ENCODE measurements around the gene PUM2.

Gene PUM2

GRCh38 chr2:20212871-20213503 is 137.7 kb downstream of the PUM2 start:
- TF ChIP-seq CTCF (IDR thresholded peaks at IDR 0.05; ENCODE audit: extremely low read depth, missing control alignments) = no peak
- DNase-seq (ENCODE audit: low spot score) = no peak

GRCh38 chr2:20212459-20212870 is 138.2 kb downstream of the PUM2 start:
- no peak for TF ChIP-seq CTCF (IDR thresholded peaks at IDR 0.05; ENCODE audit: extremely low read depth, missing control alignments)
- DNase-seq (ENCODE audit: low spot score) = peak; percentile 70

GRCh38 chr2:20211860-20212458 is 138.7 kb downstream of the PUM2 start:
- no peak for DNase-seq (ENCODE audit: low spot score)
- TF ChIP-seq CTCF (IDR thresholded peaks at IDR 0.05; ENCODE audit: extremely low read depth, missing control alignments) = no peak

- TF ChIP-seq CTCF (IDR thresholded peaks at IDR 0.05; ENCODE audit: extremely low read depth, missing control alignments) = no peak
- DNase-seq (ENCODE audit: low spot score) = no peak
Measured at GRCh38 chr2:20211420-20211819, 139.2 kb downstream of the PUM2 start.

GRCh38 chr2:20210462-20210861 is 140.2 kb downstream of the PUM2 start:
- TF ChIP-seq CTCF (IDR thresholded peaks at IDR 0.05; ENCODE audit: extremely low read depth, missing control alignments) = no peak
- DNase-seq (ENCODE audit: low spot score) = no peak

- no peak for DNase-seq (ENCODE audit: low spot score)
- TF ChIP-seq CTCF (IDR thresholded peaks at IDR 0.05; ENCODE audit: extremely low read depth, missing control alignments) = no peak
Measured at GRCh38 chr2:20209373-20210109, 141.1 kb downstream of the PUM2 start.

GRCh38 chr2:20208476-20208859 is 142.2 kb downstream of the PUM2 start:
- TF ChIP-seq CTCF (IDR thresholded peaks at IDR 0.05; ENCODE audit: extremely low read depth, missing control alignments) = no peak
- DNase-seq (ENCODE audit: low spot score) = no peak
